HG03103 (cell line): ENCODE results near the gene ERN2.
"Not testable (repeated sequence)": the region's sequence is repeated elsewhere in the genome, so short reads cannot be mapped to it uniquely, and the experiment has no call there.

Experiments used
- ATAC-seq: cut with Tn5 transposase; IDR thresholded peaks from one replicate; pipeline ENCODE4 v1.9.1; 2021; ENCODE audit warnings: low read depth; ENCODE audit not compliant: unreplicated experiment

The ERN2 gene

DNA sequence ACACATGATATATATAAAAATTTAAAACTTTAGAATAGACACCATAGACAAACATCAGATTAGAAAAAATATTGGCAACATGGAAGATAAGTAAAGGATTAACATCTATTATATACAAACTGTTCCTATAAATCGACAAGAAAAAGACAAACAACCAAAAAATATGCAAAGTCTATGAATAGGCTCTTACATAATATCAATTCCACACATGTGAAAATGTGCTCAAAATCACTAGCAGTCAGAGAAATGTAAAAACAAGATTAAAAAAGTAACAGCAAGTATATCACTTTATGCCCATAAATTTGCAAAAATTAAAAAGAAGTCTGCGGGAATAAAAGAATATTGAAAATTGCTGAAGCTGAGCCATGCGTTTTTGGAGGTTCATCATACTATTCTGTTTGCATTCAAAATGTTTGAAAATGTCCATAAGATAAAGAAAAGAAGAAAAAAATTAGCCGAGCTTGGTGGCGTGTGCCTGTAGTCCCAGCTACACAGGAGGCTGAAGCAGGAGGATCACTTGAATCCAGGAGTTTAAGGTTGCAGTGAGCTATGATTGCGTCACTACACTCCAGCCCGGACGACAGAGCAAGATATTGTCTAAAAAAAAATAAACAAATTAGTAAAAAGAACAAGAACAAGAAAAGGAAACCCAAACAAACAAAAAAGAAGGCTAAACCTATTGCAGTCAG is 11.2 kb upstream of the ERN2 start:
- no peak for ATAC-seq

DNA sequence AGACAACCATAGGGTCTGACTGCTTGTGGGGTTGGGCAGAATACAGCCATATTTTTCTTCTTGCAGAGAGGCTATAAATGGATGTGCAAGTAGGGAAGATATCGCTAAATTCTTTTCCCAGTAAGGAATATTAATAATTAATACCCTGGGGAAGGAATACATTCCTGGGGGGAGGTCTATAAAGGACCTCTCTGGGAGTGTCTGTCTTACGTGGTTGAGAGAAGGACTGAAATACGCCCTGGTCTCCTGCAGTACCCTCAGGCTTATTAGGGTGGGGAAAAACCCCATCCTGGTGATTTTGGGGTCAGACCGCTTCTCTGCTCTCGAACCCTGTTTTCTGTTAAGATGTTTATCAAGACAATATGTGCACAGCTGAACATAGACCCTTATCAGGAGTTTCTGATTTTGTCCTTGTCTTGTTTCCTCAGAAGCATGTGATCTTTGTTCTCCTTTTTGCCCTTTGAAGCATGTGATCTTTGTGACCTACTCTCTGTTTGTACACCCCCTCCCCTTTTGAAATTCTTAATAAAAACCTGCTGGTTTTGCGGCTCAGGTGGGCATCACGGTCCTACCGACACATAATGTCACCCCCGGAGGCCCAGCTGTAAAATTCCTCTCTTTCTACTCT is 9.7 kb upstream of the ERN2 start:
- ATAC-seq, result not testable (repeated sequence)

DNA sequence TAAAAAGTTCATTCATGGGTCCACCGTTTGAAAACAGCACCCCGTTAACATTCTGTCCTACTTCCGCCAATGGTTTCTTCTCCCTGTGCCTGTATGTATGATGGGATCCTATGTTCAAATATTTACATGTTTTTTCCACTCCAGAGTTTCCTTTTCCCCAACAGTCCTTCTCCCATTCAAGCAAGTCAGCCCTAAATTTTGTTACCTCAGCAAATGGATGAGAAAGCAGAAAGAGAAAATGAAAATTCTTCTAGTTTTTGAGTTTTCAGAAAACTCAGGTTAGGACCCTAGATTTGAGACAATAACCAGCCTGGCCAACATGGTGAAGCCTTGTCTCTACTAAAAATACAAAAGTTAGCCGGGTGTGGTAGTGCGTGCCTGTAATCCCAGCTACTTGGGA is 3.5 kb upstream of the ERN2 start:
- ATAC-seq, result no peak

DNA sequence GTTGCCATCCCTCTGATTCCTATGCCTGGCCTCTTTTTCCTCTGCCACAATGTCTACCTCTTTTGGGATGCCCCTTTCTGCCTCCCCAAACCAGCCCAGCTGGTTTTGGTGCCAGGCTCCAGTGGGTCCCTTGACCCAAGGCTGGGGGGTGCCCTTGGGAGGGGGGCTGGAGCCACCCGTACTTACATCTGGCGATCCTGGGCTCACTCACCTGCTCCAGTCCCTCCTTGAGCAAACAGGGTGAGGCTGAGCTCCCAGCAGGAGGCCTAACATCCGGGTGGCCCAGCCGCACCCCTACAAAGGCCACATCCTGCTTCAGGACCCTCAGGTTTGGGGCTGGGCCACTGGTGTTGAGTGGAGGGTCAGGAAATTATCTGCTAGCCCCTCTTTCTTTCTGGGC is 1.2 kb downstream of the ERN2 start:
- ATAC-seq, result no peak

DNA sequence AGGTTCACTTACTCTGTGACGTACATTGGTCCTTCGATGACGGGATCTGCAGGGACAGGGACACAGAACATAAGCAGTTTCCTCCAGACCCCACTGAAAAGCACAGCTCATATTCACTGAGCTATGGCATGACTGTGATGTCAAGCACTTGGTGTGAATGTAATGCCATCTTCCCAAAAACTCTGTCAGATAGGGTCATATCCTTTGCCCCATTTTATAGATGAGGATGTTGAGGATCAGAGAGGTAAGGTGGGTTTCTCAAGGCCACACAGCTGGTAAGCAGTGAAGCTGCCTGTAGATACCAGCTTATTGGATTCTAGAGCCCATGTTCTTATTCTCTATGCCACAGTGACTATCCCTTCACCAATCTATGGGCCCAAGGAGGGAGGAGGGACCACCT is 2.5 kb downstream of the ERN2 start:
- ATAC-seq, result no peak

DNA sequence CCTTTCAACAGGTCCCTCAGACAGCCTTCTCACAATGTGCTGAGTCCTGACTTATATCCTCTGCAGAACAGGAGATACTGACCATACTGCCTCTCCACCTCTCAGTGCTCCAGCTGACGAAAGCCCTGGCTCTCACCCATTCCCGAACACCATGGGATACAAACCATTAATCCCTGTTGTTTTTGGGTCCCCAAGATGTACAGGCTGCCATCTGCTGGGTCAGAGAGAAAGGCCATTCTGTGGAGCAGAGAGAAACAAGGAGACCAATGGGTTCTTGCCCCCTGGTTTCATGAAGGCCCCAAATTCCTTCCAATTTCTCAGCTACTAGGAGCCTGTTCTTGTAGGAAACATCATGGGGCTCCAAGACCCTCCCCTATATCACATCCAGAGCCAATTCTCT is 3.0 kb downstream of the ERN2 start:
- no peak for ATAC-seq

DNA sequence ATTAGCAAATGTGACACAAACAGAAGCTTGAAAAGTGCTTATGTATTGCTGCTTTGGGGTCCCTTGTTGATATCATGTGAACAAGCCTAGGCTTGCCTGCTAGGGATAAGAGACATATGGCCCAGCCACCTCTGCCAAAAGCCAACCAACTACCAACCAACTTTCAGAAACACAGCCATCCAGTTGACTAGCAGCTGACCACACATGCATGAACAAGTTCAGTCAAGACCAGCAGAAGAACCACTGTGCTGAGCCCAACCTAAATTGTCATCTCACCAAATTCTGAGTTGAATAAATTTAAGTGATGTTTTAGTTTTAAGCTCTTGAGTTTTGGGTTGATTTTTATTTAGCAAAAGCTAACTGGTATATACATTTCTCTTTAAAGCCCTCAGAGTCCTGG is 3.5 kb downstream of the ERN2 start:
- ATAC-seq, result no peak

DNA sequence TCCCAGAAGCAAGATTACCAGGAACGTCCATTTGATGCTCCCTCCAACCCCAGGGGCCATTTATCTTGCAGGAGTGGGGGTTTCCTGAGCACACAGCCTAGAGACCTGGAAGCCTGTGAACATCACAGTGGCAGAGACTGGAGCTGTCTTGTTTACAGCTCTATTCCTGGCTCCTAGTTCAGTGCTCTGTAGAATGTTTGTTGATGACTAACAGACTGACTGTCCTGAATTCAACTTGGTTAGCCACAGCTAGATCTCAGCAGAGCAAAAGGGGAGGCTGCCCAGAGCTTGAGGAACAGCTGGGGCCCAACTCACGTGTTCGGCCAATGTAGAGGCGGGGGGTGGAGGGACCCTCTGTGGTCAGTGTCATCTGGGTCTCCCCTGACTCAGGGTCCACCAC is 6.6 kb downstream of the ERN2 start:
- no peak for ATAC-seq

DNA sequence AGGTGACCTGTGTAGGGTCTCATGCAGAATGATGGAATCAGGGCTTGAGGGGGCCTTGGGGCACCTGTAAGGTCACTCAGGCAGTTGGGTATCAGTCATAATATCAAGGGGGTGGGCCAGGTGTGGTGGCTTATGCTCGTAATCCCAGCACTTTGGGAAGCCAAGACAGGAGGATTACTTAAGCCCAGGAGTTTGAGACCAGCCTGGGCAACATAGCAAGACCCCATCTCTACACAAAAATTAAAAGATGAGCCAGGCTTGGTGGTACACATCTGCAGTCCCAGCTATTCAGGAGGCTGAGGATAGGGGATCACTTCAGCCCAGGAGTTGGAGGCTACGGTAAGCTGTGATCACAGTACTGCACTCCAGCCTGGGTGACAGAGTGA is 7.5 kb downstream of the ERN2 start:
- no peak for ATAC-seq

DNA sequence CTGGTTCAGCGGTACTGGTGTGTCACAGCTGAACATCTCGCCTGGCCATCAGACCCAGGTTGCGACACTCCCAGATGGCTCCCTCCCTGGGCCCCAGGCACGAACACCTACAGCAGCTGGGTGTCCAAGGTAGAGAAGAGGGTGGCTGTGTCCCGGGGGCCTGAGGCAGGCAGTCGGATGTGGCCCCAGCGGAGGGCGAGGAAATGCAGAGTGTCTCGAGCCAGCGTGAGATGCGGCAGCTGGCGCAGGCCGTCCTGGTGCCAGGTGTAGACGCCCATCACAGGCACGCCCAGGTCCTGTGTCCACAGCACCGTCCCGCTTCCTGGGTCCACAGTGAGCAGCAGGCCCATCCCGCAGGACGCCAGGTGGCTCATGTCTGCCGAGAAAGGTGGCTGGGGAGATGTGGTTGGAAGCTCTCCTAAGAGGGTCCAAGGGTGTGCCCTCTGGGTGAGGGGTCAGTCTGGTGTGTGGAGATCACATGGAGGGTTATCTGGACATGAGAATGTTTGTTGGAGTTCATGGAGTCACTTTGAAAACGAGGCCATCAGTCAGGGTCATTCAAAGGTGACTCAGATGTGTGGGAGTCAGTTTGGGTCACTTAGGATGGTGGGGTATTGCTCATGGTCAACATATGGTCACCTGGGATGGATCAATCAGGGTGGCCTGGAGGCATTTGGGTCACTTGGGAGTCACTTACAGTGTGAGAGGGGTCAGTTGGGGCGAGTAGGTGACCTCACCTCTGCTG is 8.1 kb downstream of the ERN2 start:
- ATAC-seq, result no peak

DNA sequence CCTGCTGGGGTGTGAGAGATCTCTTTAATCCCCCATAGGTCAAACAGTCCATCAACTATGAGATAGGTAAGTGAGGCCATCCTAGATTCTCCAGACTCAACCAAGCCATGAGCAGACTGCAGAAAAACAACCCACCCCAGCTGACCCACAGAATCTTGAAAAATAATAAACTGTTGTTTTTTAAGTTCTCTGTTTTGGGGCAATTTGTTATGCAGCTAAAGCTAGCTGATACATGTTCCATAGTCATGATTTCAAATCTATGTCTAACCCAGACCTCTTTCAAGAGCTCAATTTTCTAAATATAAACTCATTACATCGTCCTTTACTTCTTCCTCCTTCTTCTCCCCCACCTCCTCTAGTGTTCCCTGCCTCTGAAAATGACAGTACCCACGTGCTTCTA is 10.1 kb downstream of the ERN2 start:
- no peak for ATAC-seq

DNA sequence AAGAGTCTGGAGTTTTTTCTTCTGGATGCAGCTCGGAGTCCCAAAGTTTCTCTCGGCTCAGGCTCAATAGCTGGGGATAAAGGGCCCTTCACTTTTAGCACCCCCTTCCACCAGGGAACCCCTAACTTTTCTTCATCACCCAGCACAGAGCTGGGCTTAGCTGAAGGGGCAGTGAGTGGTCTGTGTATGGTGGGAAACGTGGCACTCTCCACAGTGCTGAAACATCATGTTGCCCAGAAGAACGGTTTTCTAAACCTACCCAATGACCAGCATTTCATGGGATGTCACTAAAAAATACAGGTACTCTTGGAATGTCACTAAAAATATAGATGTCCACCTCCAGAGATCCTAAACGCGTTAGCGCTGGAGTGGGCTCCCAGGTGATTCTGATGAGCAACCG is 12.0 kb downstream of the ERN2 start:
- no peak for ATAC-seq

DNA sequence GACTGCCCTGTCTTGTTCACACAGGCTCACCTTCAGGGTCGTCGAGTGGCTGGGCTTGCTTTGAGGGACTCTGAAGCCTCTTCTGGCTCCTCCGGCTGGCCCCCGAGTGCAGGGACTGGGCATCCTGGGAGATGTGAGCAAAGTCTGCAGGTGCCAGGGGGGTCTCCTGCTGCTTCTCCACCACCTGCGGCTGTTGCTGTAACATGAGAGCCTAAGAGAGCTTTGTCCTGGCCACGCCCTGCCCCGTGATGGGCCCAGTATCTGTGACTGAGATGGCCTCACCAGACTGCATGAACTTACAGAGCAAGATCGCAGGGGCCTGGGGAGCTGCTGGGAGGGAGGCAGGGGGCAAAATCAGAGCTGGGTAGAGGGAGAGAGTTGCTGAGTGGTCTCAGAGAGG is 12.5 kb downstream of the ERN2 start:
- ATAC-seq, result no peak

DNA sequence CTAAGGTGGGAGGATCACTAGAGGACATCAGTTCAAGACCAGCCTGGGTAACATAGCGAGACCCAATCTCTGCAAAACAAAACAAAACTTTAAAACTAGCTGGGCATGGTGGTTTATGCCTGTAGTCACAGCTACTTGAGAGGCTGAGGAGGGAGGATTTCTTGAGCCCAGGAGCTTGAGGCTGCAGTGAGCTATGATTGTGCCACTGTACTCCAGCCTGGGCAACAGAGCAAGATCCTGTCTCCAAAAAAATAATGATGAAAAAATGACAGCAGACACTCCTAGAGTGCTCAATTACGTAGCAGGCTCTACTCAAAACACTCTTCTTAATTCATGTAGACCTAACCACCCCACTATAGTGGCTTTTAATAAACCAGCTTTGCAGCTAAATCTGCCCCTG is 12.9 kb downstream of the ERN2 start:
- no peak for ATAC-seq

DNA sequence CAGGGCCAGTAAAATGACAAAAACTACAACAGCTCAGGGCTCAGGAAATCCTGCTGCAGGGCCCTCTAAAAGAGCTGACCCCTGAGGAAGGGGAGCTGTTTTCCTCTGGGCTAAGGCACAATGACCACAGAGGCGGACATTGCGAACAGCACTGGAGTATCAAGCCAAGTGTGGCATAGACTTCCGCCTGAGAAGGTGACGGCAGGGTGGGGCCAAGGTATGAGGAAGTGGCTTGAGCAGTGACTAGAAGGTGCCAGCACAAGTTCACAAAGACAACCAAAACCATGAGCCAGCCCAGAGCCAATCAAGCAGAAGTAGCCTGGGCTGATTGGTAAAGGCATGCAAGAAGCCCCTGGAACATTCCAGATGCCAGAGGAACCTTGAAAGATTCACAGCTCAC is 13.9 kb downstream of the ERN2 start:
- no peak for ATAC-seq

DNA sequence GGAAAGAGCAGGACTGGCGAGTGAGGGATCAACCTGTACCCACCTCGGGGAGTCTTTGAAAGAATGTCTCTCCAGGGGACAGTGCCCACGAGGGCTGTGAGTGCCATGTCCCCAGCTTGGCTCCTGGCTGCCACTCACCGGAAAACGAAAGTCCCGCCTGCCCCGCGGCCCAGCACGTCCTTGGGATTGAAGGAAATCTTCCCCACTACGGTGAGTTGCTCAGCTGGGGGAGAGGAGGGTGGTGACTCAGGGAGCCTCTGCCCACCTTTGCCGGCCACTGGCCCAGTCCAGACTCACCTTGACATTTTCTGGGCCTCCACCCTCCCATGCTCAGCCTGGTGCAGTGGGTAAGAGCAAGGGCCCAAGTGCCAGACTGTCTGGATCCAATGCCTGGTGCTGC is 17.3 kb downstream of the ERN2 start:
- ATAC-seq, result no peak

DNA sequence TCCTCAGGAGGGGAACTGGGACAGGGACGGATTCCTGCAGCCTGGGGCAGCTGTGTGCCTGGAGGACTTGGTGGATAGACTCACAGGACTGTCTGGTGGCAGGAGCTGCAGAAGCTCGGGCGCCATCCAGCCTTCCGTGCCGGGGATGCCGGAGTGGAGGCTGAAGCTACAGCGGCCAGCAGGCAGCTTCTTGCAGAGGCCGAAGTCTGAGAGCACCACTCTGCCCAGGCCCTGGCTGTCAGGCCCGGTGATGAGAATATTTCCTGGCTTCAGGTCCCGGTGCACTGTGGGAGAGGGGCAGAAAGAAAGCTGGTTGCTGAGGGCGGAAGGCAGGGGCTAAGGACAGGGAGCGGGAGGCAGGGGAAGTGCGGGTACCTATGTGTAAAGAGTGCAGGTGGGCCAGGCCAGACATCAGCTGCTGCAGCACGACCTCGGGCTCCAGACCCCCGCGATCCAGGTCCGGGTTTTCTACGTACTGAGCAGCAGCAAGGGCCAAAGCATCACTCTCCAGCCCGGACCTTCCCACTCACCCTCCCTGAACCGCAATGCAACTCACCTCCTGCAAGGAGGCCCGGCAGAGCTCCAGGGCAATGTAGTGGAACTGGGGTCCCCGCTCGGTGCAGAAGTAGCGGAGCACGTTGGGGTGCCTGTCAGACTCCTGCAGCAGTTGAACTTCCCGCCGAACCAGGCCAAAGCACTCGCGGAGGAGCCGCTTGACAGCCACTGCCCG is 18.2 kb downstream of the ERN2 start:
- ATAC-seq, result no peak

DNA sequence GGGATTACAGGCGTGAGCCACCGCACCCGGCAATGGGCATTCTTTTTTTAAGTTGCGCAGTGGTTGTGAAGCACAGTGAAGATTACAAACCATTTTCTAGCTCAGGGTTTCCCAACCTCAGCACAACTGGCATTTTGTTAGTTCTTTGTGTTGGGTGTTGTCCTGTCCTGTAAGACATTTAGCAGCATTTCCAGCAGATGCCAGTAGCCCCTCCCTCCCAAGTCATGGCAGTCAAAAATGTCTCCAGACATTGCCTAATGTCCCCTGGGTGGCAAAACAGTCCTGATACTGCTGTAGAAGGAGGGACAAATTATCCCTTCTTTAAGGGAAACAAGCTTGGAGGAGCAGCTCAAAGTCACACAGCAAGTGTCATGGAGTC is 18.8 kb downstream of the ERN2 start:
- no peak for ATAC-seq

DNA sequence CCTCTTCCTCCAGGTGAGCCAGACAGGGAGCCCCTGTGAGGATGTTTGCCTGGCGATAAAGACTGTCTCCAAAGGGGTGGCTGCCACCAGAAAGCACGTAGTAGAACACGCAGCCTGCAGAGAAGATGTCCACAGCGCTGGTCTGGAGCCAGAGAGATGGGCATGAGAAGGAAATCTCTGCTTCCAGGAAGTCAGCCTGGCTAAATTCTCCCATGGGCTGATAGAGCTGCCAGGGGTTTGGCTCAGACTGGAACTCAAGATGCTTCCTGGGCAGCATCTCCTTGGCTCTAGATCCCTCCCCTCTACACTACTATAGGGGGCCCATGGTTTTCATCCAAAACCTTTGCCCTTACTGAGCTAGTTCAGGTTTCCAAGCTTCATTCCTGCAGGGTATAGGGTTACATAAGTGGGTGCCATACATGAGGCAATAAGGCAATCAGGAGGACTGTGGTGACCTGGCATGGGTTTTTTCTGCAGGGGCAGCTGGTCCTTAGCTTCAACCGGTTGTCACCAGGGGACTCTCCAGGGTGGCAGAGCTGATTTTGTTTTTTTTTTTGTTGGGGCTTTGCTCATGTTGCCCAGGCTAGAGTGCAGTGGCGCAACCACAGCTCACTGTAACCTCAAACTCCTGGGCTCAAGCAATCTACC is 20.7 kb downstream of the ERN2 start:
- ATAC-seq, result no peak

DNA sequence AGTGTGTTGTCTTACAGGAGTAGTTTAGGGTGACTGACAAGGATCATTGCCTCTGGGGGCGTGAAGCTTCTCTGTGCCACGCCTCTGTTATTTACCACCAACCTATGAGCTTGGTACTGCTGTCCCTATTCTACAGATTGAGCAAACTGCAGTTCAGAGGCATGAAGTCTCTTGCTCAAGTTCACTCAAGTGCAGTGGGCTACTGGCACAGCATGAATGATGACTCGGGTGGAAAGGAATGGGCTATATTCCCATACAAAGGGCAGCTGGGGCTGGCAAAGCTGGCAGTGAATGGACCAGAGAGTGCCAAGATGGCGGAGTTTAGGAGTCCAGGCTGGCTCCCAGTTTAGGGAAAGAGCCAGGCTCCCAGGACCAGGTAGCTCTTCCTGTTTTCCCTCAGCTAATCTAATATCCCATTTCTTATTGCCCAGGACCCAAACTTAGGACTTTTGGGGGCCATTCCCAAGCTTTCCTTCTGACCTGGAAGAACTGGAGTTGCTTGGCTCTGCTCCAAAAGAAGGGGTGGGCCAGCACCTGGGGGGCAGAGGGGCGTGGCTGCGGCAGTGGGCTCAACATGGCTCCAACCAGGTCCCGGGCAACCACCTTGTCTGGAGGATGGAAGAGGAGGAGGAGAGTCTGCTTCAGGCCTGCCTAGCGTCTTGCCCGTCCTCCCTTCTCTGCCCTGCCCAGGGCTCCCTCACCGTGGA is 21.4 kb downstream of the ERN2 start:
- no peak for ATAC-seq
